ENCODE data around the gene CISTR.

GRCh38 chr12:53748072-53748840 is 3.5 kb downstream of the CISTR start:
- no peak for TF ChIP-seq CTCF (conservative IDR thresholded peaks at IDR 0.05 in 1 of 2, IDR thresholded peaks at IDR 0.05 in 1 of 2; ENCODE audit: low read depth in 1 of 2, low read length in 2 of 2)
- TF ChIP-seq EZH2 (IDR thresholded peaks at IDR 0.05; ENCODE audit: low read length, missing control alignments) = no peak

Data from fibroblast of lung (primary cell).